AG09309 (cell line): Measurements from ENCODE around the gene RALA.
A peak's percentile ranks its signal among the peaks of the same experiment; 100 is the strongest.

ENCODE experiments used
- DNase-seq: peaks from one replicate; pipeline ENCODE4 v3.0.0-alpha.2; 2010; ENCODE audit warnings: low read depth
- H3K4me3 ChIP-seq: 2 replicates; pipeline ENCODE4 v1.5.1; 2011; ENCODE audit warnings: mild to moderate bottlenecking, low read depth, low read length, moderate library complexity; ENCODE audit not compliant: control insufficient read depth
- TF ChIP-seq, protein P1 (sequence below): IDR thresholded peaks from 2 replicates; pipeline ENCODE4 v1.5.1; 2011; ENCODE audit warnings: mild to moderate bottlenecking, low read depth, low read length, inconsistent platforms; ENCODE audit not compliant: insufficient read depth, control insufficient read depth; ENCODE audit errors: missing control alignments

RALA gene, protein sequence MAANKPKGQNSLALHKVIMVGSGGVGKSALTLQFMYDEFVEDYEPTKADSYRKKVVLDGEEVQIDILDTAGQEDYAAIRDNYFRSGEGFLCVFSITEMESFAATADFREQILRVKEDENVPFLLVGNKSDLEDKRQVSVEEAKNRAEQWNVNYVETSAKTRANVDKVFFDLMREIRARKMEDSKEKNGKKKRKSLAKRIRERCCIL

DNA sequence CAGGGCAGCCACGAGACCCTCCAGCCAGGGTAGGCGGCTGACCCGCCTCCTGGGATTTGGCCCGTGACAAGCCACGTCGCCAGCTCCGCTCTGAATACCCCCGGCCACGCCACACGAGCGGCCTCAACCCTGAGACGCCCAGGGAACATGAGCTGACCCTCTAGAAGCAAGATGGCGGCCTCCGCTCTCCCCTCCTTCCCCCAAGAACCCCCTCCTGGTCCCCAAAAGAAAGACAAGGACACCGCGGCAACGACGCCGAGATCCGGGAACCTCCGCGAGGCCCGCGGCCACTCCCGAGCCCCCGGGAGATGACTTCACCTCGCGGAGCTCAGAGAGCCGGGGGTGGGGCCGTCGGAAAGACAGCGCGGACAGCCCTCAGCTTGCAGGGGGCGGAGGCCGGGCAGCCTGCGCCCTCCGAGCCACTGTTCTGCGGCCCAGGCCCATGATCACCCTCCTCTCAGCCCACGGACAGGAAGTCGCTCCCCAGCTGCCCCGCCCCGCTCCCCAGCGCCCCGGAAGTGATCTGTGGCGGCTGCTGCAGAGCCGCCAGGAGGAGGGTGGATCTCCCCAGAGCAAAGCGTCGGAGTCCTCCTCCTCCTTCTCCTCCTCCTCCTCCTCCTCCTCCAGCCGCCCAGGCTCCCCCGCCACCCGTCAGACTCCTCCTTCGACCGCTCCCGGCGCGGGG lies at the start of gene RALA:
Gene RALA, plus strand, starts transcription at position 526 of the 685 bp plus-strand sequence. CDS start 63,096 bp downstream, outside the sequence.
- peak within 1 kb of the TSS; percentile 52 for H3K4me3 ChIP-seq
- TF ChIP-seq, protein P1, sequence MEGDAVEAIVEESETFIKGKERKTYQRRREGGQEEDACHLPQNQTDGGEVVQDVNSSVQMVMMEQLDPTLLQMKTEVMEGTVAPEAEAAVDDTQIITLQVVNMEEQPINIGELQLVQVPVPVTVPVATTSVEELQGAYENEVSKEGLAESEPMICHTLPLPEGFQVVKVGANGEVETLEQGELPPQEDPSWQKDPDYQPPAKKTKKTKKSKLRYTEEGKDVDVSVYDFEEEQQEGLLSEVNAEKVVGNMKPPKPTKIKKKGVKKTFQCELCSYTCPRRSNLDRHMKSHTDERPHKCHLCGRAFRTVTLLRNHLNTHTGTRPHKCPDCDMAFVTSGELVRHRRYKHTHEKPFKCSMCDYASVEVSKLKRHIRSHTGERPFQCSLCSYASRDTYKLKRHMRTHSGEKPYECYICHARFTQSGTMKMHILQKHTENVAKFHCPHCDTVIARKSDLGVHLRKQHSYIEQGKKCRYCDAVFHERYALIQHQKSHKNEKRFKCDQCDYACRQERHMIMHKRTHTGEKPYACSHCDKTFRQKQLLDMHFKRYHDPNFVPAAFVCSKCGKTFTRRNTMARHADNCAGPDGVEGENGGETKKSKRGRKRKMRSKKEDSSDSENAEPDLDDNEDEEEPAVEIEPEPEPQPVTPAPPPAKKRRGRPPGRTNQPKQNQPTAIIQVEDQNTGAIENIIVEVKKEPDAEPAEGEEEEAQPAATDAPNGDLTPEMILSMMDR: no peak
- peak; percentile 72 for DNase-seq

DNA sequence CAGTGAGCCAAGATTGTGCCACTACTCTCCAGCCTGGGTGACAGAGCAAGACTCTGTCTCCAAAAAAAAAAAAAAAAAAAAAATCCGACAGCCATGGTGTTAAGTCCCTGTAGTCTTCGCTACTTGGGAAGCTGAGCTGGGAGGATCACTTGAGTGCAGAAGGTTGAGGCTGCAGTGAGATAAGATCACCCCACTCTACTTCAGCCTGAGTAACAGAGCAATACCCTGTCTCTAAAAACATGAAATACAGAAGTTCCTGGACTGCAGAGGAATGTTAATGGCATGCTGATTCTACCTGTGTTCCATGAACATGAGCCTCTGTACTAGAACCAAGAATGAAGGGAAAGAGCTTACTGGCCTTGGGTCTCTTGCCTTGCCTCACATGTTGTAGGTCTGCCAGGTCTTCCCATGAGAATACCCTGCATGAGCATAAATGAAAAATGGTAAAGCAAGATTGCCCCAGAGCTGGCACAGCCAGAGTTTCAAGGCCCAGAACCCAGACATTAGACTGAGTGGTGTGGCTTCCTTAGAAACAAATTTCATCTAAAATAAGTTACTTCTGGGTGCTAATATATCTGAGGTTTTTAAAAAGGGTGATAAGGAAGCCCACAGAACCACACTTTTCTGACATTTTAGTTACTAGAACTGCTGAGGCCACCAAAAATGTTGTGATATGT lies 48.6 kb upstream of the RALA start:
- TF ChIP-seq, protein P1: no peak
- DNase-seq: no peak
- H3K4me3 ChIP-seq: no peak overlapping the region

DNA sequence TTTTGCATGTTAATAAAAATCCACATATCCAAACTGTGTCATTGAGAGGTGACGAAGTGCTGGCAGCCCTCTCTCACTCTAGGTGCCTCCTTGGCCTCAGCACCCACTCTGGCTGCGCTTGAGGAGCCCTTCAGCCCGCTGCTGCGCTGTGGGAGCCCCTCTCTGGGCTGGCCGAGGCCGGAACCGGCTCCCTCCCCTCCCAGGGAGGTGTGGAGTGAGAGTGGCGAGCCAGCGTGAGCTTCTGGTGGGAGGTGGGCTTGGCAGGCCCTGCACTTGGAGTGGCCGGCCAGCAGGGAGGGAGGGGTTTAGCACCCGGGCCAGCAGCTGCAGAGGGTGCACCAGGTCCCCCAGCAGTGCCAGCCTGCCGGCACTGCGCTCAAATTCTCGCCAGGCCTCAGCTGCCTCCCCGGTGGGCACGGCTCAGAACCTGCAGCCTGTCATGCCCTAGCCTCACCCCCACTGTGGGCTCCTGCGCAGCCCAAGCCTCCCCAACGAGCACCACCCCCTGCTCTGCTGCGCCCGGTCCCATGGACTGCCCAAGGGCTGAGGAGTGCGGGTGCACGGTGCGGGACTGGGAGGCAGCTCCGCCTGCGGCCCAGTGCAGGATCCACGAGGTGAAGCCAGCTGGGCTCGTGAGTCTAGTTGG lies 46.0 kb upstream of the RALA start:
- TF ChIP-seq, protein P1: no peak
- DNase-seq: no peak

DNA sequence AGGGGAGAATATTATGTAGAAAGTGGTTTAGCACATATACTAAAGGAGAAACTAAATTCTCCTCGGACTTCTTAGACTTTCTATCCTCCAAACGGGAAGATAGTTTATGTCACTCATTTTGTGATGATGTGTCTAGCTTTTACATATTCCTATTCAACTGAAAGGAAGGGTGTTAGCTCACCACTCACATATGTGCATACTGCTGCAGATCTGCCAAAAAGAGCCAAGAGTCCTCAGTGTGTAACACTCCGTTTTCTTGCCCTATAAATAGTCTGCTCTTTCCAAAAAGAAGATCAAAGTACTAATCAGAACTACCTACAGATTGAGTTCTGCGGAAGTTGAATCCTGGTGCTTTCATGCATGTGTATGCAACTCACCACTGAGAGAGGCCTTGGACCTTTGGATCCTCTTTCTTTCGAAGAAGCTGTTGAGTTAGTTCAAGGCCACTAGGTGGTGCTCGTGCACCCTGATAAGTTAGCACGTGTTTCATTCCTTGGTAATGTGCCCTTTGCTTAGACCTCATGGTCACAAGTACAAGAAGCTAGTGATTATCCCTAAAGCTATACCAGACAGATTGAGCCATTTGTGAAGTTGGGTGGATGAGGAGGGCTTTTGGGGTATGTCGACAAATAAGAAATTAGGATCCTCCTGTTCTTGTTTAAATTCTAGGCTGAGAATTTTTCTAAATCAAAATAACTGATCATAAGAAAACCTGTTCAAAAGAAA lies 43.1 kb upstream of the RALA start:
- DNase-seq: peak; percentile 85
- TF ChIP-seq, protein P1: peak; percentile 79
- no peak overlapping the region for H3K4me3 ChIP-seq

More for the DNA sequence above, 46.0 kb upstream of the RALA start:
- H3K4me3 ChIP-seq: no peak overlapping the region

DNA sequence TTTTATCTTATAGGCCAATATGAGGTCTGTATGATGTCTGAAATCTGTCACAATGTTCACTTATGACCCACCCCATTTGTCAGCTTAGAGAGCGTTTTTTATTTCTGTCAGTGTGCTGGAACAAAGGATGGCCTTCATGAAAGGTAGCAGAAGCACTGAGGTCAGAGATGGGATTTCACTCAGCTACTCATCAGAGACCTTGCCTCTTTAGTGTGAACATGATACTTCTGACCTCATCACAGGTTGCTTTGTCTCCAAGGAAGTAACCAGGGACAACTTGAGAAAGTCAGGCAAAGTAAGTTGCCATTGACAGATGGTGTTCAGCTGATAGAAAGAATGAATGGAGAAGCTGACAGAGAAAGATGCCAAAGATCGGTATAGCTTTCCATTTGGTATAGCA lies 40.8 kb upstream of the RALA start:
- no peak for DNase-seq
- no peak overlapping the region for H3K4me3 ChIP-seq
- TF ChIP-seq, protein P1: no peak

DNA sequence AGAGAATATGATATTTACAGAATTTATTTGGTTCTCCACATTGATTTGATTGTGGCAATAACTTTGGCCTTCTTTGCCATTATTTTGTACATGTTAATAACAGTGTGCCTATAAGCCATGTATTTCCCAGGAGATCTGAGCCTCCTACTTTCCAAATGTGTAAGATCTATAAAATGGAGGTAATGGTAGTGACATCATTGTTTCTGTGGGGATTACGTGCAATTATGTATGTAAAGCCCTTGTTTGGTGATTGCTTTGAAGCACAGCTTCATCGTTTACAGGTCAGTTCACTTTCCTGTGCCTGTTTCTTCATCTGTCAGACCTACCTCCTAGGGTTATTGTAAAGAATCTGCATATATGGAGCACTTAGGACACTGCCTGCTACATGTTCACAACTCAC lies 39.8 kb upstream of the RALA start:
- TF ChIP-seq, protein P1: no peak
- DNase-seq: no peak

More for the DNA sequence above, 39.8 kb upstream of the RALA start:
- no peak overlapping the region for H3K4me3 ChIP-seq
